K562 (cell line): ENCODE data around the gene RREB1. TPM values are rescaled to one million over a fixed set of nuclear protein-coding genes. Genes with fewer than 3 reads are reported as not detected.

Experiments used
- ARID4B ChIP-seq: sonication (generic); formaldehyde crosslinking; IDR thresholded peaks from 2 replicates; pipeline ENCODE4 v1.8.0; 2022; ENCODE audit warnings: mild to moderate bottlenecking, missing genetic modification reagents
- ATF3 ChIP-seq, 2 experiments: fragments of 450-650 bp in 1 of 2; sonication (generic) in 1 of 2; formaldehyde crosslinking in 1 of 2; IDR thresholded peaks in 1 of 2; conservative IDR thresholded peaks in 1 of 2; 2 replicates each; pipeline versions ENCODE4 v1.6.1 to v1.8.1; 2016 to 2023; ENCODE audit warnings: mild to moderate bottlenecking in 2 of 2, moderate library complexity in 2 of 2, inconsistent platforms in 1 of 2, missing genetic modification reagents in 1 of 2
- CXXC5 ChIP-seq: fragments of 250-450 bp; sonication (Bioruptor Pico); IDR thresholded peaks from 2 replicates; pipeline ENCODE4 v1.8.0; 2022; ENCODE audit warnings: inconsistent platforms, mild to moderate bottlenecking, moderate library complexity
- DPF2 ChIP-seq: fragments of 450-650 bp; IDR thresholded peaks from 2 replicates; pipeline ENCODE4 v1.6.1; 2016
- EGR1 ChIP-seq: fragments of 450-650 bp; conservative IDR thresholded peaks from 2 replicates; pipeline ENCODE4 v1.6.1; 2017; ENCODE audit warnings: mild to moderate bottlenecking
- FIP1L1 ChIP-seq: fragments of 200-400 bp; formaldehyde crosslinking; IDR thresholded peaks from 2 replicates; pipeline ENCODE4 v1.6.1; 2018; ENCODE audit warnings: mild to moderate bottlenecking, low read depth, low read length; ENCODE audit not compliant: poor library complexity, severe bottlenecking
- PML ChIP-seq: IDR thresholded peaks from 2 replicates; pipeline ENCODE4 v1.6.1; 2012; ENCODE audit warnings: low read length, inconsistent platforms
- RB1 ChIP-seq: fragments of 450-650 bp; IDR thresholded peaks from 2 replicates; pipeline ENCODE4 v1.6.1; 2017; ENCODE audit warnings: low read depth, mild to moderate bottlenecking
- RFX7 ChIP-seq: fragments of 250-450 bp; sonication (Bioruptor Pico); IDR thresholded peaks from 2 replicates; pipeline ENCODE4 v1.5.1; 2021; ENCODE audit warnings: mild to moderate bottlenecking
- TCF7L2 ChIP-seq: fragments of 150-350 bp; IDR thresholded peaks from 2 replicates; pipeline ENCODE4 v1.6.1; 2016; ENCODE audit warnings: low read depth, mild to moderate bottlenecking, low read length, moderate library complexity
- U2AF2 ChIP-seq: fragments of 200-400 bp; formaldehyde crosslinking; optimal IDR thresholded peaks from 2 replicates; pipeline ENCODE3; 2017; ENCODE audit warnings: low read depth, mild to moderate bottlenecking, low read length
- ZBTB12 ChIP-seq: fragments of 250-450 bp; sonication (Bioruptor Pico); IDR thresholded peaks from 2 replicates; pipeline ENCODE4 v1.4.0; 2020
- ZNF121 ChIP-seq: sonication (generic); formaldehyde crosslinking; conservative IDR thresholded peaks from 2 replicates; pipeline ENCODE4 v1.8.0; 2022; ENCODE audit warnings: missing genetic modification reagents
- ZNF146 ChIP-seq: IDR thresholded peaks from one replicate; pipeline ENCODE4 v1.6.1; 2018; ENCODE audit warnings: missing compliant biosample characterization; ENCODE audit not compliant: unreplicated experiment
- ZNF668 ChIP-seq: fragments of 250-450 bp; sonication (Bioruptor Pico); IDR thresholded peaks from 2 replicates; pipeline ENCODE4 v1.8.0; 2022; ENCODE audit warnings: mild to moderate bottlenecking, inconsistent platforms
- polyA plus RNA-seq, 8 experiments: library from polyadenylated mRNA; depleted of rRNA in 4 of 8; stranded (reverse) in 5 of 8; unstranded in 3 of 8; fragments of >200 nt; fragmentation: Nextera tagmentation in 2 of 8; fragmentation: Illumina TruSeq in 1 of 8; extraction: Ambion mirVana in 2 of 8; extraction: Trizol in 1 of 8; gene quantifications; 2 replicates each; pipeline versions ENCODE4 v1.2.1 to v1.2.3, GENCODE V29; 2011 to 2014; ENCODE audit warnings: inconsistent platforms in 1 of 8, missing spikeins in 1 of 8
- total RNA-seq, 7 experiments: library from RNA; depleted of rRNA in 6 of 7; stranded (reverse); fragments of >200 nt in 6 of 7; fragmentation: Illumina TruSeq in 2 of 7; extraction: Trizol in 2 of 7; gene quantifications; 2 replicates each; pipeline versions ENCODE4 v1.2.1 to v1.2.3, GENCODE V29; 2011 to 2021; ENCODE audit warnings: low replicate concordance in 1 of 7
- TF ChIP-seq, protein P1 (sequence below): fragments of 250-450 bp; sonication (Bioruptor Pico); IDR thresholded peaks from 2 replicates; pipeline ENCODE4 v1.5.0; 2021; ENCODE audit warnings: mild to moderate bottlenecking, borderline replicate concordance
- TF ChIP-seq, protein P2 (sequence below): fragments of 450-650 bp; formaldehyde crosslinking; IDR thresholded peaks from 2 replicates; pipeline ENCODE4 v1.4.0; 2020; ENCODE audit warnings: mild to moderate bottlenecking, moderate library complexity

The RREB1 gene
- total and polyA plus RNA-seq, 9 of the 15 experiments (the other 6 are each of a cell fraction or from before 2014, with no cell fraction given) = 3.3 to 64.2 (median 19.3) TPM

DNA sequence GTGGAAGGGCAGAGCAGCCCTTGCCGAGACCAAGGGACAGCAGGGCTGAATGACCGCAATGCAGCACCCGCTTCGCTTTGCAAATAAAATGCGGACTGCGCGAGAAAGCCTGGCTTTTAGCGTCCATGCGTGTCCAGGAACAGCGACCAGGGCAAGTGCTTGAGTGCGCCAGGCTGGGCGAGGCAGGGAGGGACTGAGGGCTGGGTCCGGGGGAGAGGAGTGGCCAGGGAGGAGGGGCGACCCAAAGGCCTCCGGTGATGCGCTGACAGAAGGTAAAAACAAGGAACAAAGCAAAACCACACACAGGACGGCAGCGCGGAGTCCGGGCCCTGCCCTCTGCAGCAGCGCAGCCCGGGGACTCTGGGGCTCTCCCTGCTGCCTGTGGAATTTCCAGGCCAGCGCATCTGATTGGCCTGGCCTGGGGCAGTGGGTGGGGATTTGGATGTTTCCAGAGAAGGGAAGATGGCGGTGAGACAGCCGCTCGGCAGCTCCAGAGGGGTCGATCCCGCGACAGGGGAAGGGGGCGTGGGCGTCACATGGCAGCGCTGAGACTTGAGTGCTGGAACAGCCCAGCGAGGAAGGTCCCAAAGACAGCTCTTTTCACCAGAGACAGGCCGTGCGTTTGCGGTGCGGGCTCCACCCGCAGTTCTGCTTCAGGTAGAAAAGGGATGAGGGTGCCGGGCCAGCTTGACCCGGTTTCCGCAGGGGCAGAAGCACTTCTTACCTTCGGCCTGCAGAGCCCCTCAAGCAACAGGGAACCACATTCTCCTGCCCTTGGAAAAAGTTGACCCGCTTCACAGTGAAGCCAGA is 153.5 kb downstream of the RREB1 start (continued):
- TF ChIP-seq PML (no peak), U2AF2 (no peak), TCF7L2 (no peak), CXXC5 (CRISPR knock-in tag) (no peak), ZBTB12 (CRISPR knock-in tag) (no peak), DPF2 (peak; percentile 13; the same call in 1 of the 2 replicates), RB1 (peak; percentile 7; the same call in 1 of the 2 replicates), ATF3 (IDR thresholded peaks at IDR 0.05) (no peak), ATF3 (CRISPR knock-in tag; conservative IDR thresholded peaks at IDR 0.05) (no peak), RFX7 (CRISPR knock-in tag) (no peak), ZNF121 (no peak), ZNF668 (no peak), EGR1 (peak; percentile 60), FIP1L1 (peak; percentile 56), ZNF146 (CRISPR knock-in tag) (no peak), ARID4B (CRISPR knock-in tag) (0 out of 2 replicates have a peak, but pooled peaks have one; percentile 25)
- TF ChIP-seq, protein P1, sequence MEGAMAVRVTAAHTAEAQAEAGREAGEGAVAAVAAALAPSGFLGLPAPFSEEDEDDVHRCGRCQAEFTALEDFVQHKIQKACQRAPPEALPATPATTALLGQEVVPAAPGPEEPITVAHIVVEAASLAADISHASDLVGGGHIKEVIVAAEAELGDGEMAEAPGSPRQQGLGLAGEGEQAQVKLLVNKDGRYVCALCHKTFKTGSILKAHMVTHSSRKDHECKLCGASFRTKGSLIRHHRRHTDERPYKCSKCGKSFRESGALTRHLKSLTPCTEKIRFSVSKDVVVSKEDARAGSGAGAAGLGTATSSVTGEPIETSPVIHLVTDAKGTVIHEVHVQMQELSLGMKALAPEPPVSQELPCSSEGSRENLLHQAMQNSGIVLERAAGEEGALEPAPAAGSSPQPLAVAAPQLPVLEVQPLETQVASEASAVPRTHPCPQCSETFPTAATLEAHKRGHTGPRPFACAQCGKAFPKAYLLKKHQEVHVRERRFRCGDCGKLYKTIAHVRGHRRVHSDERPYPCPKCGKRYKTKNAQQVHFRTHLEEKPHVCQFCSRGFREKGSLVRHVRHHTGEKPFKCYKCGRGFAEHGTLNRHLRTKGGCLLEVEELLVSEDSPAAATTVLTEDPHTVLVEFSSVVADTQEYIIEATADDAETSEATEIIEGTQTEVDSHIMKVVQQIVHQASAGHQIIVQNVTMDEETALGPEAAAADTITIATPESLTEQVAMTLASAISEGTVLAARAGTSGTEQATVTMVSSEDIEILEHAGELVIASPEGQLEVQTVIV (CRISPR knock-in tag) = no peak
- TF ChIP-seq, protein P2, sequence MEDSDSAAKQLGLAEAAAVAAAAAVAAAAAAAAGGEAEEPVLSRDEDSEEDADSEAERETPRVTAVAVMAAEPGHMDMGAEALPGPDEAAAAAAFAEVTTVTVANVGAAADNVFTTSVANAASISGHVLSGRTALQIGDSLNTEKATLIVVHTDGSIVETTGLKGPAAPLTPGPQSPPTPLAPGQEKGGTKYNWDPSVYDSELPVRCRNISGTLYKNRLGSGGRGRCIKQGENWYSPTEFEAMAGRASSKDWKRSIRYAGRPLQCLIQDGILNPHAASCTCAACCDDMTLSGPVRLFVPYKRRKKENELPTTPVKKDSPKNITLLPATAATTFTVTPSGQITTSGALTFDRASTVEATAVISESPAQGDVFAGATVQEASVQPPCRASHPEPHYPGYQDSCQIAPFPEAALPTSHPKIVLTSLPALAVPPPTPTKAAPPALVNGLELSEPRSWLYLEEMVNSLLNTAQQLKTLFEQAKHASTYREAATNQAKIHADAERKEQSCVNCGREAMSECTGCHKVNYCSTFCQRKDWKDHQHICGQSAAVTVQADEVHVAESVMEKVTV (CRISPR knock-in tag) = no peak
